Hepatocyte (in vitro differentiated cells): ENCODE measurements around the gene OR6N2.

Experiments
- CTCF ChIP-seq: fragments of 200-600 bp; sonication (generic); IDR thresholded peaks from 2 replicates; pipeline ENCODE4 v1.5.1; 2016; ENCODE audit warnings: antibody characterized with exemption, mild to moderate bottlenecking; ENCODE audit not compliant: poor library complexity
- EZH2 ChIP-seq: fragments of 200-600 bp; sonication (generic); IDR thresholded peaks from 2 replicates; pipeline ENCODE4 v1.6.1; 2016; ENCODE audit warnings: antibody characterized with exemption, mild to moderate bottlenecking, borderline replicate concordance
- EZH2phosphoT487 ChIP-seq: fragments of 200-600 bp; sonication (generic); IDR thresholded peaks from one replicate; pipeline ENCODE4 v1.6.1; 2018; ENCODE audit warnings: antibody characterized with exemption, mild to moderate bottlenecking, low read depth, moderate library complexity; ENCODE audit not compliant: unreplicated experiment, severe bottlenecking

DNA sequence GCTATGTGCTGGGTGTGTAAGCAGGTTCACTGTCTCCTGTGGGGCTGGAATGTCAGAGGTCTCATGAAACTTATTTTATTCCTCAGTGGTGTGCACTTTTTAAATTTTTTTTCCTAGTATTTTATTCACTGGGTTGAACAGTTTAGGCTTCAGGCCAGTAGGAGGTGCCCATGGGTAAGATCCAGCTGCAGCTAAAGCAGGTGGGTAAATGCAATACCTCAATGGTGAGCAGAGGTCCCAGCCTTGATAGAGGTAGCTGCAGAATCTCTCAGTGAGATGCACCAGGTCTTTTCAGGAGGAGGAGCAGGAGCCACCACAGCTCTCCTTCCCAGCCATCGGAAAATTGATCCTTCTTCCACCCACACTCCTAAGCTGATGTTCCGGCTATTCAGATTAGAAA lies 12.6 kb upstream of the OR6N2 start:
- no peak for TF ChIP-seq CTCF
- no peak for TF ChIP-seq EZH2
- no peak for TF ChIP-seq EZH2phosphoT487
